Lower leg skin (tissue), 3 donors: ENCODE data around the gene EEF2.

Experiments
- CTCF ChIP-seq, 3 donors: fragments of 450-650 bp; IDR thresholded peaks; one replicate each; pipeline ENCODE4 v1.5.1; 2016; ENCODE audit warnings: antibody characterized with exemption in 3 of 3, mild to moderate bottlenecking in 3 of 3, moderate library complexity in 2 of 3
- POLR2A ChIP-seq, 2 donors: fragments of 450-650 bp; IDR thresholded peaks; one replicate each; pipeline ENCODE4 v1.6.1; 2016 to 2017; ENCODE audit warnings: antibody characterized with exemption in 2 of 2, mild to moderate bottlenecking in 1 of 2, moderate library complexity in 1 of 2

GRCh38 chr19:4030981-4031380 lies 45.7 kb upstream of the EEF2 start:
- TF ChIP-seq POLR2A (IDR thresholded peaks at IDR 0.05) (no peak), CTCF (IDR thresholded peaks at IDR 0.05) (no peak)
